HG03378 (cell line): Measurements from ENCODE around the gene PDHA2.
"Not testable (repeated sequence)": the region's sequence is repeated elsewhere in the genome, so short reads cannot be mapped to it uniquely, and the experiment has no call there.

Experiments used
- ATAC-seq: cut with Tn5 transposase; IDR thresholded peaks from one replicate; pipeline ENCODE4 v1.9.1; 2021; ENCODE audit warnings: mild to moderate bottlenecking, moderate library complexity; ENCODE audit not compliant: unreplicated experiment

PDHA2 gene

DNA sequence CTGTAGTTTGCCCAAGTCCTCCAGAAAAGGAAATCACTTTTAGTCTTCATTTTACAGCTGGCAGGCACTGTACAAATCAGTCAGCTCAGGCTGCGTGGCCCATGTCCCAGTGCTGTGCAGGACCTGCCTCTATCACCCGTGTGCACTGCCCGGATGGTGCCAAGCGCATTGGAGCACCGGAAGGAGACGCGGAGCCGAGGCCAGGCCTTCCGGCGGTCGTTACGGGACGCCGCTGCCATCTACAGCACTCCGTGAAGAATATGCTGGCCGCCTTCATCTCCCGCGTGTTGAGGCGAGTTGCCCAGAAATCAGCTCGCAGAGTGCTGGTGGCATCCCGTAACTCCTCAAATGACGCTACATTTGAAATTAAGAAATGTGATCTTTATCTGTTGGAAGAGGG, at the start of gene PDHA2:
Gene PDHA2 (plus strand): TSS at position 203 of the 400 bp plus-strand sequence. CDS start 58 bp downstream, at position 261.
- ATAC-seq: no peak

GRCh38 chr4:95798003-95798402, 41.9 kb upstream of the PDHA2 start:
- ATAC-seq: no peak

DNA sequence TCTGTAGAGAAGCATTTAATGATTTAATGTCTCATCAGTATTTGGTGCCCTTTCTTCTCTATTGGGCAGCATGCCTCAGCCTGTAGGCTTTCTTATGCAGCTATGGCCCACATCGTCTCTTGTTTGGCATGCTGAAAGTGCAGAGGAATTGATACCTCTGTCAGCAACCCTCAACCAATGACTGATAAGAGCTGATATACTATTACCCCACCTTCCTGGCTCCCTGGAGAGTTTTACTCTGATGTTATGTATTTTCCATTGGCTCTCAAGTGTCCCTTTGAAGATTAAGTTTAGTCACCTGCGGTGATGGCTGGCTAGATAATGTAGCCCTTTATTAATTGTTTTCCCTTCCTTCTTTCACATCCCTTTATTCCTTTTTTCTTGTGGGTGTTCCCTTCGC, 41.2 kb upstream of the PDHA2 start:
- no peak for ATAC-seq

DNA sequence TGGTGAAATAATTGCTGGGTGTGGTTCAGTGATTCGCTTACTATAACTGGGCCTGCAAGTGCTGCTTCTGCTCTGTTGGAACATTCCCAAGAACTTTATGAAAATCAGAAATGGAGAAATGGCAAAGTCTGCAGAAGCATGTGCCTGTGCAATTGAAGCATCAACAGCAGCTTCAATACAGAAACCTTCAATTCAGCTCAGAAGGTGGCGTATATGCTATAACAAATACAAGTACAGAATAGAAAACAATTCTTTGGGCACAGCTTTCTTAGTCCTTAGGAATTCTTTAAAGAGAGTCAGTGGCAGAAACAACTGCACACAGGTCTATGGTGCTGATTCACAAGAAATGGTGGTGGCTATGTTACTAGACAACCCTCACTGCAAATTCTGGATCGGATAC, 18.0 kb upstream of the PDHA2 start:
- ATAC-seq: no peak

DNA sequence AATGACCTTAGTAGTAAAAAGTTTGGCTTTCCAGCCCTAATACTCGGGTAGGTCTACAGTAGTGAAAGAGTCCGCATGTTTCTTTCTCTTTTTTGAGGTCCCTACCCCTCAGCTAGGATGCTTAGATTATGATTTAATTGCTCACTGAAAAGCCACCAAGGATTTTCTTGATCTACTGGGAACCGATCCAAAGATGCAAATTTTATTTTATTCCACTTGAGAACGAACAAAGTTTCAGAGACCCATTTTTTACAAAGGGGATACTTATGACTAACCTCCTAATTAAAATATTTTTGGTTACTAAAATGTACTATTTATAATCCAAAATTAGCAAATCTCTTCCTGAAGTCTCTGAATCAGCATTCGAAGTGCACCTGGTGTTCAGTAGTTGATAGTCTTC, 14.3 kb upstream of the PDHA2 start:
- ATAC-seq: no peak

DNA sequence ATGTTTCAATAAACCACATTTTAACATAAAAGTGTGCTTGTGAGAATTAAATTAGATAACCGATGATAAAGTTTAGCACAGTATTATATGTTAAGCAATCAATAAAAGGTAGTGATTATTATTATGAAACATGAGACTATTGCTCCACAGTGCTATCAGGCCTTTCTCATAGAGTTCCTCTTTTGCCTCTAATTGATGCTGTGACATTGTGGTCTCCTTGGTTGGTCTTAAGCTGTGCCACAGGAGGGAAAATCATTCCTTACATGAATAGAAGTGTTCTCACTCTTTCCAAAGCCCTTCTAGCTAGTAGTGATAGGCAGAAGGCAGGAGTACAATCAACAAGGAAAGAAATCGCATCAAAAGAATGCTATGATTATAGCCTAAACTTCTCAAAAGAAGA, 9.2 kb upstream of the PDHA2 start:
- ATAC-seq: no peak

DNA sequence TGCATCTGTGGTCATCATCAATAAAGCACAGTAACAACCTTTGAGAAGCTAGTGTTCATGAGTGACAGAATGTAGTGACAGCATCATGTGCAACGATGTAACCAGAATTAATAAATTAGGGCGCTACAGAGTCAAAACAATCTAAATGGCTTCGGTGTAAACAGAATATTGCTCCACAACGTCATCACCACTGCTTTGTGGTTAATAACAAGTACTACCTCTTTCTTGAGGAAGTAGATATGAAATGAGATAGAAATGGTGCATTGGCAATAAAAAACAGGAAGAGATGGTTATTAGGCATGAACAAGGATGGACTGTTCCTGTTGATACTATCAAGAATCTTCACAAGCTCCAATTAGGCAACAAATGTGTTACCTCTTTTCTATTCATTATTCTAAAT, 8.7 kb upstream of the PDHA2 start:
- ATAC-seq: no peak

DNA sequence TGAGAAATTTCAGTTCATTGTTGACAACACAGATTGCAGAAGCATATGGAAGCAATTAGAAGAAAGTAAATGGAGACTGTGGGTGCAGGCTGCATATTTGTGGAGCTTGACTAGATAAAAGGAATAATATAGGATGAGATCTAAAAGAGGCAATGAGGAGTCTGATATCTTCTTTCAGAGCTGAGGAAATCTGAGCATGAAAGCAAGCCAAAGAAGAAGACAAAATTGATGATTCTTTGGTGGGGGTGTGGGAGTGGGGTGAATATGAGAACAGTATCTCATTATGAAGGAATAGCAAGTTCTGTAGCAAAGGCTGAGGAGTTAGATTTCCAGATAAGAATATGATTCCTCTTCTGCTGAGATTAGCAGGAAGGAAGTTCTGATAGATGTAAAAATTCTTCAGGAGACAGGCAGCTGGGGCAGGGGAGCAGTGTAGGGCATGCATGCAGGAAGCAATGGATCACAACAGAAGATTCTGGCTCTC, 6.1 kb upstream of the PDHA2 start:
- ATAC-seq: no peak

- no peak for ATAC-seq
Observed at GRCh38 chr4:95835672-95836071, 4.2 kb upstream of the PDHA2 start.

DNA sequence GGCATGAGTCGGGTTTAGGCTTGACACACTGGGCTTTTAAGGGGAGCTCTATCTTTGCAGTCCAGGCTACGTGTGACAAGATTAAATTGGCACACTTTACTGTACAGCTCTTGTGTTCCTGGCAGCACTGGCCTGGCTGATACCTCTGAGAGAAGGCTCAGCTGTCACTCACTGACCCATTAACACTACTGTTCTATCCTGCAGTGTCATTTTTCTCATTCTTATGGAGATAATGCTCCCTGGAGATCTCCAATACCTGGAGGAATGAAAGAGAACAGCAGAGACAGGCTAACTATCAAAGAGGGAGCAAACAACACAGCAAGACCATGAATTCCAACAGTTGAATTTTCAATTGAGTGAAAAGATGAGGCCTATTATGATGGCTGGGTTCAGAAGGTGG, 1.7 kb upstream of the PDHA2 start:
- no peak for ATAC-seq

- no peak for ATAC-seq
Observed at GRCh38 chr4:95847908-95848460, 8.1 kb downstream of the PDHA2 start.

- ATAC-seq: no peak
Observed at GRCh38 chr4:95850161-95850560, 10.3 kb downstream of the PDHA2 start.

DNA sequence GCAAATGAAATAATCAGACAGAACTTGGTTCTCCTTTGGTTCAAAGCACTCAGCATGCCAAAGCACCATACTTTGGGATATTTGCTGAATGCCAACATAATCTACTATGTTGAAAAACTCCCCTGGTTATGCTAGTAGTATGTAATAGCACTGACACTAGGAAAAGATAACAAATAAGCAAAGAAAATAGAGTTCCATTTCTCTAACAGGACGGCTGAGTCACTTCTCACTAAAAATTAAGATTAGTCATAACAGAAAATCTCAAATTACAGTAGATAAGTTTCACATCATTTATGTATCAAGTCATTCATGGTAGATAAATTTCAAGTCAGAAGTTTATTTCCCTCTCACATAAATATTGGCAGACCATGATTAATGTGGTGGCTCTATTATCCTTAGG, 17.9 kb downstream of the PDHA2 start:
- ATAC-seq: no peak

- ATAC-seq: no peak
Observed at GRCh38 chr4:95867919-95868318, 28.0 kb downstream of the PDHA2 start.

DNA sequence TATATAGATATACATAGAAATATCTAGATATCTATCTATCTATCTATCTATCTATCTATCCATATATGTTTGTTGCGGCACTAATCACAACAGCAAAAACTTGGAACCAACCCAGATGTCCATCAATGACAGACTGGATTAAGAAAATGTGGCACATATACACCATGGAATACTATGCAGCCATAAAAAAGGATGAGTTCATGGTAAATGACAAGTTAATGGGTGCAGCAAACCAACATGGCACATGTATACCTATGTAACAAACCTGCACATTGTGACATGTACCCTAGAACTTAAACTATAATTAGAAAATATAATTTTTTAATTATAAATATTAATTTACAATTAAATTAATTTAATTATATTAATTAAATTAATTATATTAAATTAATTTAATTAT, 29.5 kb downstream of the PDHA2 start:
- not testable (repeated sequence) for ATAC-seq

- ATAC-seq: no peak
Observed at GRCh38 chr4:95869961-95870500, 30.1 kb downstream of the PDHA2 start.

GRCh38 chr4:95877636-95878035, 37.7 kb downstream of the PDHA2 start:
- ATAC-seq: no peak

- ATAC-seq: no peak
Observed at GRCh38 chr4:95887551-95887950, 47.7 kb downstream of the PDHA2 start.

DNA sequence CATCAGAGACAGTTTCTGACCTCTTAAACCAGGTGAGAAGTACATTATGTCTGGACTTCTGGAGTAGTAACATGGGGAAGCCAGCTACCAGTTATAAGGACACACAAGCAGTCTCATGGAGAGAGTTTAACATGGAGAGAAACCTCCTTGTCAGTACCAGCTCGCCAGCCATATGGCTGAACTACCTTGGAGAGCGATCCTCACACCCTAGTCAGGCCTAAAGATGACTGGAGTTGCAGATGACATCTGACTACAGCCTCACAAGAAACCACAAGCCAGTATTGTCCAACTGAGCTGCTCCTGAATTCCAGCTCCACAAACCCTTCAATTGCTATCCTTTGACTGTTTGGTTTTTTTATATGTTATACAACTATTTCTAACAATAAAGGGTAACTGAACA, 49.8 kb downstream of the PDHA2 start:
- no peak for ATAC-seq
